ENCODE data around the gene STMN3.

DNA sequence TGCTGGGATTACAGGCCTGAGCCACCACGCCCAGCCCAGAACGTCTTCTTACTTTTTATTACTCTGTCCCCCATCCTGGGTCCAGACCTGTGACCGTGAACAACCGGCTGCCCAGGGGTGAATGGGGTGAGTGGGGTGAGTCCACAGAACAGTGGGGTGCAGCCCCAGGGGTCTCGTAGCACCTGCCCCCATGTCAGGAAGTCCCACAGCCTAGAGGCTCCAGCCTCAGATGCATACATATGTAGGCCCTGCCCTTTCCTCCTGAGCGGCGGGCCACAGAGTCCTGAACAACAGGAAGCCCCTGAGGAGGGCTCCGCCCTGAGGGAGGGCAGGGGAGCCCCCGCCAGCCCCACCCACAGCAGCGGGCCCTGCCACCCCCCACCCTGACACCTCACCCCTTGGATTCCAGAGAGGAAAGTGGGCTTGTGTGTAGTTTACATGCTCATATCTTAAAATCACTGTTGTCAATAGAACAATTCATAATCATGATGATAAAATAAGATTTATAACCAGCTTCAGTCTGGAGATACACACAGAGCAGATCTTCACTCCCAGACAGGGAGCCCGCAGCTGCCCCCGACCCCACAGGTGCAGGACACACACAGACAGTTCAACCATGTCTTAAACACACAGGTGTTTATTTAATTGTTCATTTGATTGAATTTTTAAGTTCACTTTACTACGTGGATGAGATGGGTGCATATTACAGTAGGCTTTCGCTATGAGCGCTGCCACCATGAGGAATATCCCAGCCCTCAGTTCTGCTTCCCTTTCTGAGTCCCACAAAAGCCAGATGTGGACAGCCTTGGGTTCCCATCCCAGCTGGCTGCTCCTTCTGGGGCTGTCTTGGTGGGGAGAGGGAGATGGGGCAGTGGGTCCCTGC, 13.9 kb downstream of the STMN3 start:
- TF ChIP-seq KDM1A (IDR thresholded peaks at IDR 0.05; ENCODE audit: borderline replicate concordance) (no peak), RELA (IDR thresholded peaks at IDR 0.05; ENCODE audit: borderline replicate concordance, partially characterized antibody) (no peak), TCF7 (IDR thresholded peaks at IDR 0.05; ENCODE audit: borderline replicate concordance) (no peak), PML (IDR thresholded peaks at IDR 0.05; ENCODE audit: low read length) (no peak)
- TF ChIP-seq, protein P1, sequence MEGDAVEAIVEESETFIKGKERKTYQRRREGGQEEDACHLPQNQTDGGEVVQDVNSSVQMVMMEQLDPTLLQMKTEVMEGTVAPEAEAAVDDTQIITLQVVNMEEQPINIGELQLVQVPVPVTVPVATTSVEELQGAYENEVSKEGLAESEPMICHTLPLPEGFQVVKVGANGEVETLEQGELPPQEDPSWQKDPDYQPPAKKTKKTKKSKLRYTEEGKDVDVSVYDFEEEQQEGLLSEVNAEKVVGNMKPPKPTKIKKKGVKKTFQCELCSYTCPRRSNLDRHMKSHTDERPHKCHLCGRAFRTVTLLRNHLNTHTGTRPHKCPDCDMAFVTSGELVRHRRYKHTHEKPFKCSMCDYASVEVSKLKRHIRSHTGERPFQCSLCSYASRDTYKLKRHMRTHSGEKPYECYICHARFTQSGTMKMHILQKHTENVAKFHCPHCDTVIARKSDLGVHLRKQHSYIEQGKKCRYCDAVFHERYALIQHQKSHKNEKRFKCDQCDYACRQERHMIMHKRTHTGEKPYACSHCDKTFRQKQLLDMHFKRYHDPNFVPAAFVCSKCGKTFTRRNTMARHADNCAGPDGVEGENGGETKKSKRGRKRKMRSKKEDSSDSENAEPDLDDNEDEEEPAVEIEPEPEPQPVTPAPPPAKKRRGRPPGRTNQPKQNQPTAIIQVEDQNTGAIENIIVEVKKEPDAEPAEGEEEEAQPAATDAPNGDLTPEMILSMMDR (IDR thresholded peaks at IDR 0.05 in 2 of 3, conservative IDR thresholded peaks at IDR 0.05 in 1 of 3; ENCODE audit: control insufficient read depth in 2 of 3, extremely low read depth in 1 of 3, insufficient read depth in 1 of 3, low read depth in 3 of 3, low read length in 3 of 3) = no peak
- TF ChIP-seq, protein P2, sequence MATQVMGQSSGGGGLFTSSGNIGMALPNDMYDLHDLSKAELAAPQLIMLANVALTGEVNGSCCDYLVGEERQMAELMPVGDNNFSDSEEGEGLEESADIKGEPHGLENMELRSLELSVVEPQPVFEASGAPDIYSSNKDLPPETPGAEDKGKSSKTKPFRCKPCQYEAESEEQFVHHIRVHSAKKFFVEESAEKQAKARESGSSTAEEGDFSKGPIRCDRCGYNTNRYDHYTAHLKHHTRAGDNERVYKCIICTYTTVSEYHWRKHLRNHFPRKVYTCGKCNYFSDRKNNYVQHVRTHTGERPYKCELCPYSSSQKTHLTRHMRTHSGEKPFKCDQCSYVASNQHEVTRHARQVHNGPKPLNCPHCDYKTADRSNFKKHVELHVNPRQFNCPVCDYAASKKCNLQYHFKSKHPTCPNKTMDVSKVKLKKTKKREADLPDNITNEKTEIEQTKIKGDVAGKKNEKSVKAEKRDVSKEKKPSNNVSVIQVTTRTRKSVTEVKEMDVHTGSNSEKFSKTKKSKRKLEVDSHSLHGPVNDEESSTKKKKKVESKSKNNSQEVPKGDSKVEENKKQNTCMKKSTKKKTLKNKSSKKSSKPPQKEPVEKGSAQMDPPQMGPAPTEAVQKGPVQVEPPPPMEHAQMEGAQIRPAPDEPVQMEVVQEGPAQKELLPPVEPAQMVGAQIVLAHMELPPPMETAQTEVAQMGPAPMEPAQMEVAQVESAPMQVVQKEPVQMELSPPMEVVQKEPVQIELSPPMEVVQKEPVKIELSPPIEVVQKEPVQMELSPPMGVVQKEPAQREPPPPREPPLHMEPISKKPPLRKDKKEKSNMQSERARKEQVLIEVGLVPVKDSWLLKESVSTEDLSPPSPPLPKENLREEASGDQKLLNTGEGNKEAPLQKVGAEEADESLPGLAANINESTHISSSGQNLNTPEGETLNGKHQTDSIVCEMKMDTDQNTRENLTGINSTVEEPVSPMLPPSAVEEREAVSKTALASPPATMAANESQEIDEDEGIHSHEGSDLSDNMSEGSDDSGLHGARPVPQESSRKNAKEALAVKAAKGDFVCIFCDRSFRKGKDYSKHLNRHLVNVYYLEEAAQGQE (IDR thresholded peaks at IDR 0.05; ENCODE audit: low read depth, low read length) = no peak
